ENCODE results near the gene NAA40. TPM values are rescaled to one million over a fixed set of nuclear protein-coding genes. Genes with fewer than 3 reads are reported as not detected.

The NAA40 gene
- total RNA-seq, 2 donors from 2014 or later = 15.4 to 25.5 TPM

- no peak overlapping the region for H3K4me3 ChIP-seq
- no peak for DNase-seq (ENCODE audit: low spot score)
- H3K4me1 ChIP-seq = peaks cover 0 to 35% of the 10 kb centered on the region in 2 donors
- peak overlapping the region in 1 of 2 donors; percentile 23 for H3K27ac ChIP-seq
- H3K36me3 ChIP-seq = peaks cover 43% of the 10 kb centered on the region
- no peaks in the 10 kb centered on the region for H3K27me3 ChIP-seq
- H3K9me3 ChIP-seq = no peaks in the 10 kb centered on the region
- no peak for TF ChIP-seq CTCF (IDR thresholded peaks at IDR 0.05)
Measured at GRCh38 chr11:63908631-63909401, 30.0 kb upstream of the NAA40 start.

- no peak overlapping the region for H3K4me3 ChIP-seq
- H3K36me3 ChIP-seq = peaks cover 33% of the 10 kb centered on the region
- no peak for DNase-seq (ENCODE audit: low spot score)
- H3K27me3 ChIP-seq = no peaks in the 10 kb centered on the region
- H3K9me3 ChIP-seq = no peaks in the 10 kb centered on the region
- H3K27ac ChIP-seq = no peak overlapping the region
- TF ChIP-seq CTCF (IDR thresholded peaks at IDR 0.05) = no peak
- peaks cover 0 to 35% of the 10 kb centered on the region in 2 donors for H3K4me1 ChIP-seq
Measured at GRCh38 chr11:63909591-63910506, 29.0 kb upstream of the NAA40 start.

GRCh38 chr11:63910675-63911074, 28.1 kb upstream of the NAA40 start:
- H3K4me3 ChIP-seq = no peak overlapping the region
- peaks cover 25% of the 10 kb centered on the region for H3K36me3 ChIP-seq
- no peaks in the 10 kb centered on the region for H3K9me3 ChIP-seq
- no peaks in the 10 kb centered on the region for H3K27me3 ChIP-seq
- peaks cover 0 to 40% of the 10 kb centered on the region in 2 donors for H3K4me1 ChIP-seq
- no peak for TF ChIP-seq CTCF (IDR thresholded peaks at IDR 0.05)
- DNase-seq (ENCODE audit: low spot score) = no peak
- H3K27ac ChIP-seq = peak overlapping the region in 1 of 2 donors; percentile 16

GRCh38 chr11:63911440-63911839, 27.4 kb upstream of the NAA40 start:
- Histone ChIP-seq H3K36me3 (peaks cover 17% of the 10 kb centered on the region), H3K9me3 (no peaks in the 10 kb centered on the region), H3K4me3 (no peak overlapping the region), H3K27ac (no peak overlapping the region), H3K27me3 (no peaks in the 10 kb centered on the region), H3K4me1 (peaks cover 0 to 44% of the 10 kb centered on the region in 2 donors)
- no peak for DNase-seq (ENCODE audit: low spot score)
- no peak for TF ChIP-seq CTCF (IDR thresholded peaks at IDR 0.05)

- no peak overlapping the region for H3K4me3 ChIP-seq
- no peak for DNase-seq (ENCODE audit: low spot score)
Measured at GRCh38 chr11:63911876-63912275, 26.9 kb upstream of the NAA40 start.

More at GRCh38 chr11:63911876-63912275, 26.9 kb upstream of the NAA40 start:
- Histone ChIP-seq H3K9me3 (no peaks in the 10 kb centered on the region), H3K27me3 (no peaks in the 10 kb centered on the region), H3K36me3 (peaks cover 16% of the 10 kb centered on the region), H3K4me1 (peaks cover 0 to 45% of the 10 kb centered on the region in 2 donors), H3K27ac (no peak overlapping the region)
- TF ChIP-seq CTCF (IDR thresholded peaks at IDR 0.05) = no peak
